ENCODE measurements around the gene KRTAP5-6.

KRTAP5-6 gene

GRCh38 chr11:1651411-1651980, 45.5 kb upstream of the KRTAP5-6 start:
- in situ Hi-C loops (cut with HindIII; ENCODE audit: low sequenced_read_pairs): no loop called here
- DNase-seq (ENCODE audit: low read depth): no peak
- TF ChIP-seq, protein P1, sequence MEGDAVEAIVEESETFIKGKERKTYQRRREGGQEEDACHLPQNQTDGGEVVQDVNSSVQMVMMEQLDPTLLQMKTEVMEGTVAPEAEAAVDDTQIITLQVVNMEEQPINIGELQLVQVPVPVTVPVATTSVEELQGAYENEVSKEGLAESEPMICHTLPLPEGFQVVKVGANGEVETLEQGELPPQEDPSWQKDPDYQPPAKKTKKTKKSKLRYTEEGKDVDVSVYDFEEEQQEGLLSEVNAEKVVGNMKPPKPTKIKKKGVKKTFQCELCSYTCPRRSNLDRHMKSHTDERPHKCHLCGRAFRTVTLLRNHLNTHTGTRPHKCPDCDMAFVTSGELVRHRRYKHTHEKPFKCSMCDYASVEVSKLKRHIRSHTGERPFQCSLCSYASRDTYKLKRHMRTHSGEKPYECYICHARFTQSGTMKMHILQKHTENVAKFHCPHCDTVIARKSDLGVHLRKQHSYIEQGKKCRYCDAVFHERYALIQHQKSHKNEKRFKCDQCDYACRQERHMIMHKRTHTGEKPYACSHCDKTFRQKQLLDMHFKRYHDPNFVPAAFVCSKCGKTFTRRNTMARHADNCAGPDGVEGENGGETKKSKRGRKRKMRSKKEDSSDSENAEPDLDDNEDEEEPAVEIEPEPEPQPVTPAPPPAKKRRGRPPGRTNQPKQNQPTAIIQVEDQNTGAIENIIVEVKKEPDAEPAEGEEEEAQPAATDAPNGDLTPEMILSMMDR (IDR thresholded peaks at IDR 0.05; ENCODE audit: low read depth, low read length, missing control alignments): no peak

GRCh38 chr11:1652026-1652425, 45.0 kb upstream of the KRTAP5-6 start:
- in situ Hi-C loops (cut with HindIII; ENCODE audit: low sequenced_read_pairs): no loop called here
- DNase-seq (ENCODE audit: low read depth): no peak
- TF ChIP-seq, protein P1 (IDR thresholded peaks at IDR 0.05; ENCODE audit: low read depth, low read length, missing control alignments): no peak
- H3K4me3 ChIP-seq (ENCODE audit: low read depth, low read length): no peak overlapping the region

More at GRCh38 chr11:1651411-1651980, 45.5 kb upstream of the KRTAP5-6 start:
- H3K4me3 ChIP-seq (ENCODE audit: low read depth, low read length): no peak overlapping the region

DNA sequence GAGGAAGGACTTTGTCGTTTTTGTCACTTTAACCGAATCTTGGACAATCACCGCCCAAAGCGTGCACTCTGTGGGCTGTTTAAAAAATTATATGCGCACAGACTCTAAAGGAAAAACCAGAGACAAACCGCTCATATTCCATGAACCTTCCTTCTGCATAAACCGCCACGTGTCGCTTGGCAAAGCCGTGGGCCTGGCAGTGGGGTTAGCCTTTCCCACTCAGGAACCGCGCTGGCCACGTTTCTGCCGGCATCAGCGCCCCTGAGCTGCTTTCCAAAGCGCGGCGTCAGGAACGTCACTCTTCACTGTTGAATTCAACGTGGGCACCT, 44.6 kb upstream of the KRTAP5-6 start:
- H3K4me3 ChIP-seq (ENCODE audit: low read depth, low read length): no peak overlapping the region
- TF ChIP-seq, protein P1 (IDR thresholded peaks at IDR 0.05; ENCODE audit: low read depth, low read length, missing control alignments): no peak
- DNase-seq (ENCODE audit: low read depth): no peak
- in situ Hi-C loops (cut with HindIII; ENCODE audit: low sequenced_read_pairs): no loop called here

DNA sequence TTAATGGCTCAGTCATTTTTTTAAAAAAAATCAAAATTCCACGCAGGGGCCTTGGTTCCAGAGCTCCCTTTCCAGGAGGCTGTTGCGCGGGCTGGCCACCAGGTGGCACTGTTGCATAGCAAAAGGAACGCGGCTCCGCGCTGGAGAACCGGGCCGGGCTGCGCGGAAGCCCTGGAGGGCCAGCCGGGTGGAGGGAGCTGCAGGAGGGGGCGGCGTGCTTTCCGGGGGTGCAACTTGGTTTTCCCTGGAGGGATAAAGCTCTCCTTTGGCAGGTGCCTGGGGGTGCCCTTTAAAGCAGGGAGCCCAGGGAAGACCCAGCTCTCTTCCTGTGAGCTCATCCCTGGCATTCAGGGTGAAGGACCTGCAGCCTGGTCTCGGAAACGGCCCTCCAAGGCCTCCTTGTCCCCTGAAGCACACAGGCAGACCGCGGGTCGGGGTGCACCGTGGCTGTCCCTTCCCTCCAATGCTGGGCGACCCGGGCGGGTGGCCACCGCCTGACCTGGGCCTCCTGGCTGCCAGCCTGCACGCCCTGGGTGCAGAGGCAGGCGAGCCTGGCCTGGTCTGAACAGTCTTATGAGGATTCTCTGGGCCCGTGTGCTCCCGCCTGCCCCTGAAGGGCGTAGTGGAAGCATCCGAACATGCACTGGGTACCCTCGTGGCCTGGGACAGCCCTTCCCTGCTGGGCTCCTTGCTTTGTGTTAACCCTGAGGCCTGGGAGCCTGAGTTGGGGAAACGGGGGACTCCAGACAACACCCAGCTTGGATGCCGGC, 44.0 kb upstream of the KRTAP5-6 start:
- in situ Hi-C loops (cut with HindIII; ENCODE audit: low sequenced_read_pairs): no loop called here
- TF ChIP-seq, protein P1 (IDR thresholded peaks at IDR 0.05; ENCODE audit: low read depth, low read length, missing control alignments): peak; percentile 94
- DNase-seq (ENCODE audit: low read depth): no peak
- H3K4me3 ChIP-seq (ENCODE audit: low read depth, low read length): no peak overlapping the region

- in situ Hi-C loops (cut with HindIII; ENCODE audit: low sequenced_read_pairs): no loop called here
- TF ChIP-seq, protein P1 (IDR thresholded peaks at IDR 0.05; ENCODE audit: low read depth, low read length, missing control alignments): no peak
- no peak for DNase-seq (ENCODE audit: low read depth)
- H3K4me3 ChIP-seq (ENCODE audit: low read depth, low read length): no peak overlapping the region
These were observed 43.2 kb upstream of the KRTAP5-6 start for GRCh38 chr11:1653541-1654387.

DNA sequence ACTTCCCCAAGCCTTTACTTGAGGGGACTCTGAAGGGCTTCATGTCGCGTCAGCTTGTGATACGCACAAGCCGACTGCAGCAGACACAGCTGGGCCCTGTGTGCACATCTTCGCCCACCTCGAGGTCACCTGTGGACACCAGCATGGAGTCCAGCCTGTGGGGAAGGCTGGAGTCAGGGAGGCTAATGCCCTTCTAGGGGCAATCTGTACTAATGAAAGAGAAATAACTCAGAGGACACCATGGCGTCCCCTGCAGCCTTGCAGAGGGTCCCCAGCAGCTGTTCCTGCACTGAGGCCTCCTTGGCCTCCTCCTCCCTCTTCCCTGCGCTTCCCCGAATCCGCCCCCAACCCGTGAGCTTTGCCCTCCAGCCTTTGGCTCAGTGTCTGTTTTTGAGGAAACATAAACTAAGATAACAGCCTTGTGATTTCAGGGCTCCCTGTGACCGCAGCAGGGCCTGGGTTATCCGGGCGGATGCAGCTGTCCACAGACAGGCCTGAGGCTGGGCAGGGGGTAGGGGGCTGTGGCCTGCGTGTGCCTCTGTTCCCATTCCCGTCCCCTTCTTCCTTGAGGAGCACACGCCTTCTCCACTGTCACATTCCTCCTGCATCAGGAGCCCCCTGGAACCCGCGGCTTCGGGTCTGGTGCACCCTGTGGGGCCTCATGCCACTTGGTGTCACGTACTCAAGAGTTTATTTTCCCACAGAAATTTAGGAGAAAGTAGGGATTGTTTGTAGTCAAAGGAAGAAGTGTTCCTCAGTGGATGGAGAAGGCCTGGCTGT, 42.4 kb upstream of the KRTAP5-6 start:
- no peak overlapping the region for H3K4me3 ChIP-seq (ENCODE audit: low read depth, low read length)
- in situ Hi-C loops (cut with HindIII; ENCODE audit: low sequenced_read_pairs): no loop called here
- TF ChIP-seq, protein P1 (IDR thresholded peaks at IDR 0.05; ENCODE audit: low read depth, low read length, missing control alignments): no peak
- no peak for DNase-seq (ENCODE audit: low read depth)

Data from astrocyte of the cerebellum (primary cell).